H9 (cell line): ENCODE measurements around the gene NLRP13. TPM values are rescaled to one million over a fixed set of nuclear protein-coding genes. Genes with fewer than 3 reads are reported as not detected.

Experiments
- DNase-seq: peaks from one replicate; pipeline ENCODE4 v3.0.0-alpha.2; 2017
- H2AFZ ChIP-seq: one replicate; pipeline ENCODE4 v1.6.1; 2013; ENCODE audit warnings: mild to moderate bottlenecking, low read length, control low read depth, moderate library complexity
- H2AK5ac ChIP-seq: 2 replicates; pipeline ENCODE4 v1.6.1; 2013; ENCODE audit warnings: low read length, control low read depth, mixed read lengths; ENCODE audit not compliant: insufficient read length
- H2BK120ac ChIP-seq: one replicate; pipeline ENCODE4 v1.6.1; 2013; ENCODE audit warnings: low read depth, mild to moderate bottlenecking, low read length, control low read depth, inconsistent platforms; ENCODE audit not compliant: poor library complexity, severe bottlenecking
- H2BK12ac ChIP-seq: 2 replicates; pipeline ENCODE4 v1.6.1; 2013; ENCODE audit warnings: low read length, control low read depth, mixed read lengths, low read depth; ENCODE audit not compliant: insufficient read length
- H2BK15ac ChIP-seq: 2 replicates; pipeline ENCODE4 v1.6.1; 2013; ENCODE audit warnings: low read depth, low read length, control low read depth
- H2BK20ac ChIP-seq: one replicate; pipeline ENCODE4 v1.6.1; 2013; ENCODE audit warnings: low read depth, mild to moderate bottlenecking, low read length, control low read depth, inconsistent platforms; ENCODE audit not compliant: poor library complexity, severe bottlenecking
- H2BK5ac ChIP-seq: 2 replicates; pipeline ENCODE4 v1.6.1; 2013; ENCODE audit warnings: low read length, control low read depth, mixed read lengths; ENCODE audit not compliant: insufficient read length
- H3K14ac ChIP-seq: 2 replicates; pipeline ENCODE4 v1.6.1; 2013; ENCODE audit warnings: low read length, control low read depth; ENCODE audit not compliant: insufficient read depth
- H3K18ac ChIP-seq: 2 replicates; pipeline ENCODE4 v1.6.1; 2013; ENCODE audit warnings: low read depth, mild to moderate bottlenecking, mixed read lengths, low read length, control low read depth; ENCODE audit not compliant: insufficient read length
- H3K23ac ChIP-seq: 2 replicates; pipeline ENCODE4 v1.6.1; 2013; ENCODE audit warnings: low read length, control low read depth, mixed read lengths, low read depth; ENCODE audit not compliant: insufficient read length
- H3K23me2 ChIP-seq: 2 replicates; pipeline ENCODE4 v1.6.1; 2013; ENCODE audit warnings: low read depth, mild to moderate bottlenecking, mixed read lengths, low read length, control low read depth; ENCODE audit not compliant: insufficient read length, poor library complexity, severe bottlenecking
- H3K27ac ChIP-seq: 2 replicates; pipeline ENCODE4 v1.5.1; 2013; ENCODE audit warnings: low read length, control low read depth, mixed read lengths, low read depth; ENCODE audit not compliant: insufficient read length
- H3K27me3 ChIP-seq: 2 replicates; pipeline ENCODE4 v1.6.1; 2013; ENCODE audit warnings: low read length, control low read depth, inconsistent platforms; ENCODE audit not compliant: insufficient read depth
- H3K4ac ChIP-seq: 2 replicates; pipeline ENCODE4 v1.6.1; 2013; ENCODE audit warnings: low read depth, mild to moderate bottlenecking, control low read depth, inconsistent platforms, low read length, moderate library complexity
- H3K4me1 ChIP-seq: 2 replicates; pipeline ENCODE4 v1.6.1; 2013; ENCODE audit warnings: low read length, control low read depth, inconsistent platforms; ENCODE audit not compliant: insufficient read depth
- H3K4me2 ChIP-seq: 2 replicates; pipeline ENCODE4 v1.6.1; 2013; ENCODE audit warnings: low read length, control low read depth, mixed read lengths; ENCODE audit not compliant: insufficient read length, insufficient read depth
- H3K56ac ChIP-seq: 2 replicates; pipeline ENCODE4 v1.6.1; 2013; ENCODE audit warnings: low read depth, mild to moderate bottlenecking, mixed read lengths, low read length, control low read depth; ENCODE audit not compliant: insufficient read length
- H3K79me1 ChIP-seq: 2 replicates; pipeline ENCODE4 v1.6.1; 2013; ENCODE audit warnings: low read depth, mild to moderate bottlenecking, moderate library complexity, low read length, control low read depth, inconsistent platforms; ENCODE audit not compliant: insufficient read depth, poor library complexity, severe bottlenecking
- H3K79me2 ChIP-seq: 2 replicates; pipeline ENCODE4 v1.6.1; 2013; ENCODE audit warnings: low read length, control low read depth, inconsistent platforms; ENCODE audit not compliant: insufficient read depth
- H3K9ac ChIP-seq: 2 replicates; pipeline ENCODE4 v1.6.1; 2013; ENCODE audit warnings: low read length, control low read depth, mixed read lengths; ENCODE audit not compliant: insufficient read length; ENCODE audit errors: extremely low read depth
- H3K9me3 ChIP-seq: one replicate; pipeline ENCODE4 v1.6.1; 2013; ENCODE audit warnings: low read depth, low read length, inconsistent platforms; ENCODE audit not compliant: control insufficient read depth
- H3T11ph ChIP-seq: one replicate; pipeline ENCODE4 v1.6.1; 2013; ENCODE audit warnings: mild to moderate bottlenecking, low read length, control low read depth, inconsistent platforms
- H4K20me1 ChIP-seq: one replicate; pipeline ENCODE4 v1.6.1; 2013; ENCODE audit not compliant: control insufficient read depth, insufficient read length, insufficient read depth
- H4K5ac ChIP-seq: 2 replicates; pipeline ENCODE4 v1.6.1; 2013; ENCODE audit warnings: low read depth, mild to moderate bottlenecking, mixed read lengths, low read length, control low read depth; ENCODE audit not compliant: insufficient read length
- H4K8ac ChIP-seq: replicated peaks from 2 replicates; pipeline ENCODE4 v1.6.1; 2013; ENCODE audit warnings: low read length, control low read depth, mixed read lengths, low read depth; ENCODE audit not compliant: insufficient read length
- H4K91ac ChIP-seq: 2 replicates; pipeline ENCODE4 v1.6.1; 2013; ENCODE audit warnings: low read depth, mild to moderate bottlenecking, moderate library complexity, mixed read lengths, low read length, control low read depth; ENCODE audit not compliant: insufficient read length
- H3K27ac Mint-ChIP-seq, 3 experiments: 2 replicates in 2 of 3; 3 replicates in 1 of 3; pipeline ENCODE4 v1.8.0; 2020 to 2021; ENCODE audit warnings: mixed read lengths in 3 of 3, mild to moderate bottlenecking in 1 of 3, moderate library complexity in 1 of 3
- H3K27me3 Mint-ChIP-seq: 2 replicates; pipeline ENCODE4 v1.8.0; 2021; ENCODE audit warnings: low read depth, mild to moderate bottlenecking, moderate library complexity, mixed read lengths
- H3K36me3 Mint-ChIP-seq, 3 experiments: 2 replicates in 2 of 3; 3 replicates in 1 of 3; pipeline ENCODE4 v1.8.0; 2020 to 2021; ENCODE audit warnings: low read depth in 3 of 3, mixed read lengths in 3 of 3; ENCODE audit not compliant: insufficient read depth in 1 of 3
- H3K4me1 Mint-ChIP-seq, 2 experiments: 2 replicates each; pipeline ENCODE4 v1.8.0; 2020; ENCODE audit warnings: mixed read lengths in 2 of 2
- H3K4me3 Mint-ChIP-seq, 2 experiments: 2 replicates in 1 of 2; 3 replicates in 1 of 2; pipeline ENCODE4 v1.8.0; 2020 to 2021; ENCODE audit warnings: mild to moderate bottlenecking in 2 of 2, mixed read lengths in 2 of 2, moderate library complexity in 1 of 2
- H3K9me3 Mint-ChIP-seq, 2 experiments: 2 replicates in 1 of 2; 3 replicates in 1 of 2; pipeline ENCODE4 v1.8.0; 2020; ENCODE audit warnings: mild to moderate bottlenecking in 2 of 2, mixed read lengths in 2 of 2, moderate library complexity in 1 of 2
- WGBS: extraction: QIAGEN DNeasy Blood & Tissue Kit; methylation state at CpG from one replicate; pipeline ENCODE4 v1.1.7; 2013; ENCODE audit warnings: missing lambda C conversion rate, low lambda C conversion rate, mixed read lengths; ENCODE audit not compliant: insufficient read length; ENCODE audit errors: extremely low coverage; 5-methylcytosine and 5-hydroxymethylcytosine counted together
- total RNA-seq: library from RNA; stranded (reverse); gene quantifications from 2 replicates; pipeline ENCODE4 v1.2.1, GENCODE V29; 2021
- TF ChIP-seq, protein P1 (sequence below): fragments of 200-600 bp; sonication (generic); conservative IDR thresholded peaks from 3 replicates; pipeline ENCODE4 v1.8.0; 2021; ENCODE audit warnings: antibody characterized with exemption, mild to moderate bottlenecking

NLRP13 gene
- total RNA-seq, 1 experiment from 2014 or later = not detected

DNA sequence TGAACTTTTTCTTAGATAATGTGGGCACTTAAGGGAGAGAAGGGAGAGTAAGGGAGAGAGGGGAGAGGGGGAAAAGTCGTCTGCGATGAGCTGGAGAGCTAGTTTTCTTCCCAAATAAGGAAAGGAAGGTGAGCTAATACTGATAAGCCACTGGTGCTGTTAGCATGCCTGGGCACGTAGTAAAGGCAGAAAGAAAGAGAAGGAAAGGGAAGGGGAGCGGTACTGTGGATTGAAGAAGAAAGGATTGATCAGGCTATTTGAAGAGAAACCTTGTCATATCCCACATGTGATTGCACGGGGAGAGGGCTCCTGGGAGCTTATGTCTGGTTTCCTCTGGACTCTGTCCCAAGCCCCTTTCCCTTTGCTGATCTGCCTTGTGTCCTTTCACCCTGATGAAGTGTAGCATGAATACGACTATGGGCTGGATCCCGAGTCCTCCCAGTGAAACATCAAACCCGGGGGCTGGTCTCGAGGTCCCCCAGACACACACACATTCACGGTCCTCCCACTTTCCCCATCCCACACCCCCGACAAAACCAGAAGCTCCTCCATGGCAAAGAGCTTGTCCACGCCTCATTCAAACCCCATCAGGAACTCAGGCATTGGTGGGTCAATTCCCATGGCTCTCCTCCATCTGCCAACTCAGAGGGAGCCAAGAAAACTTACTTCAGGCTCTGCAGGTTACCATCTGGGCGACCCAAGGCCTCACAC lies 30.6 kb downstream of the NLRP13 start:
- H3K36me3 Mint-ChIP-seq = peaks cover 13 to 34% (median 16%) of the 10 kb centered on the region in 3 experiments; a peak in 6 of 7 replicates

More for the DNA sequence above, 30.6 kb downstream of the NLRP13 start:
- H3K9me3 Mint-ChIP-seq = peaks cover 87 to 91% of the 10 kb centered on the region in 2 experiments
- H3K4me1 Mint-ChIP-seq = no peaks in the 10 kb centered on the region
- Histone ChIP-seq H3K18ac (no peak overlapping the region), H3K79me2 (no peaks in the 10 kb centered on the region), H3K4me1 (no peaks in the 10 kb centered on the region), H3K79me1 (no peaks in the 10 kb centered on the region), H2BK12ac (no peak overlapping the region), H4K8ac (no peak overlapping the region), H4K91ac (no peak overlapping the region), H3T11ph (no peak overlapping the region), H3K4me2 (no peak overlapping the region), H3K9ac (no peak overlapping the region), H4K5ac (no peak overlapping the region), H3K4ac (no peak overlapping the region), H2BK120ac (no peak overlapping the region), H2AFZ (no peak overlapping the region), H2AK5ac (no peak overlapping the region), H3K56ac (no peak overlapping the region), H3K27me3 (no peaks in the 10 kb centered on the region), H2BK15ac (no peak overlapping the region), H2BK20ac (no peak overlapping the region), H3K23me2 (no peaks in the 10 kb centered on the region), H3K9me3 (peaks cover 79% of the 10 kb centered on the region), H3K27ac (no peak overlapping the region), H4K20me1 (no peaks in the 10 kb centered on the region), H3K23ac (no peak overlapping the region), H2BK5ac (no peak overlapping the region), H3K14ac (no peak overlapping the region)
- no peak for DNase-seq
- WGBS = no CpG with 5 or more reads among the region's 13 CpGs
- no peak overlapping the region for H3K4me3 Mint-ChIP-seq
- TF ChIP-seq, protein P1, sequence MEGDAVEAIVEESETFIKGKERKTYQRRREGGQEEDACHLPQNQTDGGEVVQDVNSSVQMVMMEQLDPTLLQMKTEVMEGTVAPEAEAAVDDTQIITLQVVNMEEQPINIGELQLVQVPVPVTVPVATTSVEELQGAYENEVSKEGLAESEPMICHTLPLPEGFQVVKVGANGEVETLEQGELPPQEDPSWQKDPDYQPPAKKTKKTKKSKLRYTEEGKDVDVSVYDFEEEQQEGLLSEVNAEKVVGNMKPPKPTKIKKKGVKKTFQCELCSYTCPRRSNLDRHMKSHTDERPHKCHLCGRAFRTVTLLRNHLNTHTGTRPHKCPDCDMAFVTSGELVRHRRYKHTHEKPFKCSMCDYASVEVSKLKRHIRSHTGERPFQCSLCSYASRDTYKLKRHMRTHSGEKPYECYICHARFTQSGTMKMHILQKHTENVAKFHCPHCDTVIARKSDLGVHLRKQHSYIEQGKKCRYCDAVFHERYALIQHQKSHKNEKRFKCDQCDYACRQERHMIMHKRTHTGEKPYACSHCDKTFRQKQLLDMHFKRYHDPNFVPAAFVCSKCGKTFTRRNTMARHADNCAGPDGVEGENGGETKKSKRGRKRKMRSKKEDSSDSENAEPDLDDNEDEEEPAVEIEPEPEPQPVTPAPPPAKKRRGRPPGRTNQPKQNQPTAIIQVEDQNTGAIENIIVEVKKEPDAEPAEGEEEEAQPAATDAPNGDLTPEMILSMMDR = no peak
- H3K27me3 Mint-ChIP-seq = peaks cover 4% of the 10 kb centered on the region
- no peak overlapping the region for H3K27ac Mint-ChIP-seq
